Activated effector memory CD4-positive, alpha-beta T cell treated with anti-CD3 and anti-CD28 coated beads, Interleukin-2, amount 50 U/mL, for 16 hours (primary cell): Measurements from ENCODE around the gene RFX2.
A peak's percentile ranks its signal among the peaks of the same experiment; 100 is the strongest.
"Not testable (repeated sequence)": the region's sequence is repeated elsewhere in the genome, so short reads cannot be mapped to it uniquely, and the experiment has no call there.

Experiments
- DNase-seq: peaks from one replicate; pipeline ENCODE4 v3.0.0-alpha.2; 2020

The RFX2 gene

DNA sequence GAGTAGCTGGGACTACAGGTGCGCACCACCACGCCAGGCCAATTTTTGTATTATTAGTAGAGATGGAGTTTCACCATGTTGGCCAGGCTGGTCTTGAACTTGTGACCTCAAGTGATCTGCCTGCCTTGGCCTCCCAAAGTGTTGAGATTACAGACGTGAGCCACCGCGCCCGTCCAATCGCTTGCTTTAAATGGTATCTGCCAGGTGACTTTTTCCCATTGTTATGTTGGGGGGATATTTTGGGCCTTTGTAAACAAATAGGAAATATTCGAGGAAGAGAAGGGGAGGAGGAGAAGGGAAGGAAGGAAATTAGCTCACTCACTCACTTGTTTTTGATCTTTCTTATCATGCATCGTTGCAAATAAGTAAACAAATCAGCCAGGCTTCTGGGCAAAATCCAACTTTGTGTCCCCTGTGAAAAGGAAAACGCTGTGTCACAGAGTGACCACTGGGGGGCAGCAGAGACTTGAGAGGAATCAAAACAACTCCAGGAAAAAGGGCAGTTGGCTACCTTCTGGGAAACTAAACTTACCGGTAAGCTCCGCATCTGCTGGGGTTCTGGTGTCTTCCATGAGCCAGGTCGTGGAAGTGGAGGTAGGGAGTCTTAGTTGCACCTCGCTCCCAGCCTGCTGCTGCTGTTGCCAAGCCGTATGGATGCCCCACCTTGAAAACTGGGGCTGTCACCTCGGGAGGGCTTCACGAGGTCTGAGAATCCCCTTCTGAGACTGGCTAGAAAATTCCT, 123.1 kb downstream of the RFX2 start:
- peak; percentile 90 for DNase-seq

DNA sequence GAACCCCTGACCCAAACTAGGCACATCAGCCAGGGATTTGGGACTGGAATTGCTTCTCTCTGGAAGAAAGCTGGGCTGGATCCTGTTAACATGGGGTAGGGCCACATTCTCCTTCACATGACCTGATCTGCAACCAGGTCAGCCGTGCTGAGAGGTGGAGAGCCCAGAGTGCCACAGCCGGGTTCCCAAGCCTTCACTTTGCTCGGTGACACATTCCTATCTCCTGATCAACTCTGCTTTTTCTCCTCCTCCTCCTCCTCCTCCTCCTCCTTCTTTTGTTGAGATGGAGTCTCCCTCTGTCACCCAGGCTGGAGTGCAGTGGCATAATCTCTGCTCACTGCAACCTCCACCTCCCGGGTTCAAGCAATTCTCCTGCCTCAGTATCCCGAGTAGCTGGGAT, 124.5 kb downstream of the RFX2 start:
- not testable (repeated sequence) for DNase-seq

DNA sequence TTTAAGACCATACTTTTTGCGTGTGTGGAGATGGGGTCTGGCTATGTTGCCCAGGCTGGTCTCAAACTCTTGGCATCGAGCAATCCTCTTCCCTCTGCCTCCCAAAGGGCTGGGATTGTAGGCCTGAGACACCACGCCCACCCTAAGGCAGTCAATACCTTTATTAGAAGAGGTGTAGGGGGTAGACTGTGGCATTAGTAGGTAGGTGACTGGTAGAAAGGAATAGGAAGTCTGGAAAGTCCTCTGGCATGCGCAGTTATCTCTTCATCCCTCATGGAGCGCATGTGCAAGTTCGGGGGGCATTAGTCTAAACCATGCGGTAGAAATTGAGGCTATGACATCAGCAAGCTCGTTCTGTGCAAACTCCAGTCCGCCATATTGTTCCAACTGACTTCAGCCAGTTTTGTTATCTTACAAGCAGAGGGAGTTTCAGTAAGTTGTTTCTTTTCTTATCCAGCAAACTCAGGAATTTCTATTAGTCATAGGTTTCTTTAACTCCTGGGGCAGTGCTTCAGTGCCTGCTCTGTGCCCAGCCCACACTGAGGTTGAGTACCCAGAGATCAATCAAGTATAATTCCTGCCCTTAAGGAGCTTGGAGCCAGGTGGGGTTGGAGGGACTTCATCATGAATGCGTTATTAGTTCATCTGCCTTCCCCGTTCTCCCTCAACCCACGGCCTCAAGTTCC, 125.1 kb downstream of the RFX2 start:
- no peak for DNase-seq

DNA sequence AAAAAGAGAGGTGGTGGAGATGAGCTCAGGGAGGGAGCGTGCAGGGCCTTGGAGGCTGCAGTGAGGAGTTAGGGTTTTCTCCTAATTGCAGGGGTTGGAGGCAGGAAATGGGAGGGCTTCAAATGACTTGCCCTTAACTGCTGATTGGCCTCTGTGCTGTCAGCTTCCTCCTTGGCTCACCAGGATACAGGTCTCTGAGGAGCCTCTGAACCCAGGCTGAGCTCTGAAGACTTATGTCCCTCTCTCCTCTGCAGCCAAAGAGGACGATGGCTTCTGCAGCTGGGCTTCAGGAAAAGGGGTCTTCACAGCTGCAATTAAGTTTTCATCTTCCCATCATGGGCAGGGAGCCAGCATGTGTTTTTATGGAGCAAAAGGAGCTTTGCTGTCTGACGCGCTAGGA, 125.7 kb downstream of the RFX2 start:
- no peak for DNase-seq

DNA sequence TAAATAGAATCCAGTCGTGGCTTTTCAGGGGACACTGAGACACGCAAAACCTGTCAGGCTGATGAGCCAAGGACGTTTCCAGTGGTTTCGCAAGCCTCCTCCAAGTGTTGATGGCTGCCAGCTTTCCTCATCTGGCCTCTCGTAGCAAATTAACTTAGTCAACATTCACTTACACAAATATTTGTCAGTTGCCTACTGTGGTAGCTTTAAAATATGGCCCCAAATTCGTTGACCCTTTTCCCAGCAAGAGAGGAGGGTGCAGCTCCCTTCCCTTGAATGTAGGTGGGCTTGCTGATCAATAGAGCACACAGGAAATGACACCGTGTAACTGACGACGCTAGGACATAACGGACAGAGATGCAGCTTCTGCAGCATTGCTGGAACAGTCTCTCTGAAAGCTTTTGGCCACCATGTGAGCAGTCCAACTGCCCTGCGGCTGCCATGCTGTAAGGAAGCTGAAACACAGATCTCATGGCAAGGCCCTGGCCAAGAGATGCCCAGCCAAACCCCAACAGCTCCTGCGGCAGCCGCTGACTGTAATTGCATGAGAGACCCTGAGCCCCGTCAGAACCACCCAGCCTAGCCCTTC, 126.8 kb downstream of the RFX2 start:
- no peak for DNase-seq

DNA sequence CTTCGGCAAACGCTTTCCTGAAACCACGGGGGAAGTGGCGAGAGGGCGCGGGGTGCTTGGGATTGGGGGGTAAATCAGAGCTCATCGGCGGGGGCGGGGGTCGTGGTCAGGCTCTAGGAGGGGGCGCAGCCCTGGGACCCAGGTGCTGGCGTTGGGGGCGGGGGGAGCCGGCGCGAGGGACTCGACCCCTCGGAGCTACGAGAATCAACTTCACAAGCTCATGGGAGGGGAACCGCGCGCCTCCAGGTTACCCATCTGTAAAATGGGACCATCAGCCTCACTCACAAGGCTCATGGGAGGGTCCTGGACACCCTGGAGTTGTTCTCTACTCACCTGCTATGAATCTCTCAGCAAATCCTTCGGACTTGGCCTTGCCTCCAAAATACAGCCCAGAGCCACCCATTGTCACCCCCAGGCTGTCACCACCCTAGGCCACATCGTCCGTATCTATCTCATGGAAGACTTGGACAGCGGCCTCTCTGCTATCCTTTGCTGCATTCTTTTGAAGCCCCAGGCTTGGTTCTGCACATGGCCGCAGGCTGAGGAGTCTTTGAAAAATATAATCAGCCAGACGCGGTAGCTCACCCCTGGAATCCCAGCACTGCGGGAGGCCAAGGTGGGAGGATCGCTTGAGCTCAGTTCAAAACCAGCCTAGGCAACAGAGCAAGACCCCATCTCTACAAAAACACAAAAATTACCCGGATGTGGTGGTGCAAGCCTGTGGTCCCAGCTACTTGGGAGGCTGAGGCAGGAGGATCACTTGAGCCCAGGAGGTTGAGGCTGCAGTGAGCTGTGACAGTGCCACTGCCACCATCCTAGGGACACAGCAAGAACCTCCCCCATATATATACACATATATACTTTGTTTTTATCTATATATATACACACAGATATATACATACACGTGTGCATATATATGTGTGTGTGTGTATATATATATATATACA, 131.4 kb downstream of the RFX2 start:
- peak; percentile 67 for DNase-seq

DNA sequence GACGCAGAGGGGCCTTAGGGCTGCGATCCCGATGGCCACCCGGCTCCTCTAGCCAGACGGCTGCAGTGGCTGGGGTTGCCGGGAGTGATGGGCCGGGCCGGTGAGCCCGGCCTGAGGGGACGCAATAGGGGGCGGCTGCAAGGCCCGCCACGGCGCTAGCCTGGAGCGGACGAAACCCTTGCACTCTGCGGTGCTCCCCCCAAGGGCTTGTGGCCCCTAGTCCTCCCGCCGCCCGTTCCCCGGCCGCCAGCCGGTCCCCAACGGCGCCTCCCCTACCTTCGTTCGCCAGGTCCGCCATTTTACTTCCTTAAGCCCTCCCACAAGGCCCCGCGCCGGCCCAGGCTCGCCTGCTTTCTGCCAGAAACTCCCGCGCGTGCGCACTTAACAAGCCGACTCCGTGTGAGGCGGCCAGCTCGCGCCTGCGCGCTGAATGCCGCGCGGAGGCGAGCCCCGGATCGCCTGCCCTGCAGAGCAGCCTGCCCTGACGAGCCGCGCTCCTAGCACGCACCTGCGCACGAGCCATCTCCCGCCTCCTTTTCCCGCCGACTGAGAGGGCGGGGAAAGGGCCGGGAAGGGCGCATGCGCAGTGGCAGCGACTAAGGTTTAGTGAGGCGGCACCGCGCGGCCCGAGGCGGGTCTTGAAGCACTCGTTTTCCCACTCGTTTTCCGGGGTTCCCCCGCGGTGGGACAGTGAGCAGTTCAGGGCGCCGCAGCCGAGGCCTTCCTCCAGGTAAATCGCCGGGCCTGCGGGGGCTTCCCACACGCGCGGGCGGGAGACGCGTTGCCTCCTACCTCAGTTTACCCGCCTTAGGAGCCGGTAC, 132.3 kb downstream of the RFX2 start, which contains the start of gene RANBP3:
Gene RANBP3 (minus strand): TSS at position 356 of the 821 bp plus-strand sequence. CDS start 58 bp downstream, at position 298.
- peak; percentile 99 for DNase-seq

DNA sequence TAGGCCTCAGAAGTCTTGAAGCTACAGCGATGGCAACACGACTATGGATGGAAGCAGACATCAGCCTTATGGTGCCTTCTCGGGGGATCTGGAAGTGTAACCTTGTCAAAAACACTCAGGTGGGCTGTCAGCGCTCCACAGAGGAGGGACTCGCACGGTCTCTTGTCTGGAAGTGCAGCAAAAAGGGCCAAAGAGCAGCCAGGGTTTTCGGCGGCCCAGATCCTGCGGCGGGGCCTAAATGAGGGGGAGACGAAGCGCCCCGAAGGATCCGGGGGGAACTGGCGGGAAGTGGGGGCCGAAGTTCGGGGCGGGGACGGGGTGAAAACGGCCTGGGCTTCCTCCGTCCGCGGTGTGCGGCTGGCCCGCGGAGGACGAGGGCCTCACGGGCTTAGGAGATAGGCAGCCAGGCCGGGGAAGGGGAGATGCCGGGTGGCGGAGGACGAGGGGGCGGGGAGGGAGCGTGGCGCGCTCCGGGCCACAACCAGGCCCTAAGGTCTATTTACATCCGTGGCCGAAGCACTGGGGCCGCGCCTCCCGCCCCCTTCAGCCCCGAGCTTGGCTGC, 133.0 kb downstream of the RFX2 start:
- DNase-seq = no peak

DNA sequence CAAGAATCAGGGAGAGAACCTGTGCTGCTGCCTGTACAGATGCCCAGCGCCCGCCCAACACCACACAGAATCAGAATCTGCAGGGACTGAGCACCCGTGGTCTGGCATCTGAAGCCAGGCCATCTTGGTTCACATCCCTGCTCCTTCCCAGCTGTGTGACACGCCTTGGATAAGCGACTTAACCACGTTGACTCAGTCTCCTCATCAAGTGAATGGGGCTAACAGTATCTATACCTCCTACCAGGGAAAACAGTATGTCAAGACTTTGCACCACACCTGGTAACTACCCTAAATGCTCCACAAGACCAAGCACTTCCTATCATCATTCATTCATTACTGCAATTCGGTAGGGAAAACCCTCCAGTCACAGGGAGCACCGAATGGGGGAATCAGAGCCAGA, 133.5 kb downstream of the RFX2 start:
- no peak for DNase-seq

DNA sequence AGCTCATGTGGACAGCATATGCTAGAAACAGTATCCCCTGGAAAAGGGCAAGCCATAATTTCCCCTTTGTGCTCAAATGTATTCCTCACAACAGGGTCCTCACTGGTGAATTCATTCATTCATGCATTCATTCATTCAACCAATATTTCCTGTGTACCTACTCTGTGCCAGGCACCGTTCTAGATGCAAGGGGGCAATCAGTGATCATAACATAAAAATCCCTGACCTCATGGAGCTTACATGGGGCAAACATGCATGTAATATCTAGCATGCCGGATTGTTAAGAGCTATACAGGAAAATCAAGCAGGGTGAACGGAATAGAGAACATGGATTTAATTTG, 134.9 kb downstream of the RFX2 start:
- DNase-seq = no peak

DNA sequence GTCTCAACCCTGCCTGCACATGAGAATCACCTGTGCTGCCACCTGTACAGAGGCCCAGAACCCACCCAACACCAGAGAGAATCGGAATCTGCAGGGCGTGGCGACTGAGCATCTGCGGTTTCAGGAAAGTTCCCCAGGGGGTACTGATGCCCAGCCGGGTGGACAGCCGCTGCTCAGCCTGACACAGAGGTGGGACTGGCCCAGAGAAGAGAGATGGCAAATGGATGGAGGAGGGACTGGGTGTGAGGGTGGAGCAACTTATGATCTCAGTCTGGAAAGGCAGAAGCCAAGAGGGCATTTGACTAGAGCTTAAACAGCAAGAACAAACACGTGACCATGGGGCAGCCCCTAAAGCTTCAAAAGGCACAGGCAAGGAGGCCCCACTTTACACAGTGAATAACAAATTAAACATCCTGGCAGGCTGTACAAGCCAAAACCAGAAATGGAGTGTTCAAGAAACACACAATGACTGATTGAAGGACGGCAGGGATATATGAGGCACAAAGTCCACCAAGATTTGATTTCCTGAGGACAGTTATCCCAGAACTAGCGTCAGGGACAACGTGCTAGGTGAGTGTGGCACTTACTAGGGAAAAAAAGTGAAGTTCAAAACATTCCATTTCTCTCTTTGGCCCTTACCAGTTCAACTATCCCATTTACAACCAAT, 135.4 kb downstream of the RFX2 start:
- peak; percentile 78 for DNase-seq

DNA sequence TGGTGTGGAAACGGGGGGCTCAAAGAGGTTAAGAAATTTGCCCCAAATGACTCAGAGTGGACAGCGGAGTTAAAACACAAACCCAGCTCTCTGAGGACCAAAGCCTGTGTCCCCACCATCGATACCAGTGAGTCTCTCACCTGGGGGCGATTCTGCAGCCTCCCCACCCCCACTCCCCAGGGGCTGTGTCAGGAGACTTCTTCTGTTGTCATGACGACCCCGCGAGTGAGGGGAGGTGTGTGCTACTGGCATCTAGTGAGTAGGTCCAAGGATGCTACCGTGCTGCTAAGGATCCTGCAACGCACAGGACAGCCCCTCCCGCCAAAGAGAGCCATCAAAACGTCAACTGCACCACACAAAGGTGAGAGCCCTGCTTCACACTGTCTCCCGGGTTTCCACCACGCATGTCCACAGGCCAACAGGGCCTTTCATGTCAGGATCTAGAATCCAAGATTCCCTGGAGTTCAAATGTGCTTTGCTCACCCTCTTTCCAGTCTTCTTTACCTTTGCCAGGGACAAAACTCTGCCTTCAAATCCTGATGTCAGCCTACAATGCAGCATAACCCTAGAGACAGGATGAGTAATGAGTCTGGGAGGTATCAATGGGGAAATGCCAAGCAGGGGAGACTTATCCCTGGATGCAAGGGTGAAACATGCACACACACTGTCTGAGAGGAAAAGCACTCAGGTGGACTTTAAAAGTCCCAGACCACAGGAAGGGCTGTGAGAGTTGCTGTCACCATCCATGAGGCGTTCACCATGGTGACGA, 136.2 kb downstream of the RFX2 start:
- no peak for DNase-seq

DNA sequence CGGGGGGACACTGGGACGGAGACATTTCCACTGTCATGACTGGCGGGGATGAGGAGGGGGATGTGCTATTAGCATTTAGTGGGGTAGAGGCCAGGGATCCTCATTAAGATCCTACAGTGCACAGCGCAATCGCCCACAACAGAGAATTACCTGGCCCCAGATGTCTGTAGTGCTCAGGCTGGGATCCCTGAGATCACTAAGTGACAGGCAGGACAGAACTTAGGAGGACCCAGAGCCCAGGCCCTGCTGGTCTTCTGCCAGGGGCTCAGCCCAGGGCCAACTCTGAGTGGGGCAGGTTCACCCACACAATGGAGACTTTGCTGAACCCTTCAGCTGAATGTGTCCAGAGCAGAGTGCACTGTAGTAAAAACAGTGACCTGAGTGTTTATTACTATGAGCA, 136.9 kb downstream of the RFX2 start:
- DNase-seq = no peak

DNA sequence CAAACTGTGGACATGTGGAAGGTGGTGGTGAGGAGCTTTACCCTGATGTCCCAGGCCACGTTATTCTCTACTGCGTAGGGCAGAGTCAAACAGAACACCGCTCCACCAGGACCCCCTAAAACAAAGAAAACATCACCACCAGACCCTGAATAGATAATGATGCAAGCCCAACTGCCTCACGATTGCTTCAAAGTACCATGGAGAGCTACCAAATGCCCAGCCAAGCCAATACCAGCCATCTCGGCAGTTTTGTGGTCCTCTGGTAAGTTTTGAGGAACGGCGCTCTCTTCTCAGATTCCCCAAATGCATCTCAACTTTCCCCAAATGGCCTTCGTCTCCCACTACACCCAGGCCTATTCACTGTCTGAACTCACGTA, 138.0 kb downstream of the RFX2 start:
- no peak for DNase-seq

DNA sequence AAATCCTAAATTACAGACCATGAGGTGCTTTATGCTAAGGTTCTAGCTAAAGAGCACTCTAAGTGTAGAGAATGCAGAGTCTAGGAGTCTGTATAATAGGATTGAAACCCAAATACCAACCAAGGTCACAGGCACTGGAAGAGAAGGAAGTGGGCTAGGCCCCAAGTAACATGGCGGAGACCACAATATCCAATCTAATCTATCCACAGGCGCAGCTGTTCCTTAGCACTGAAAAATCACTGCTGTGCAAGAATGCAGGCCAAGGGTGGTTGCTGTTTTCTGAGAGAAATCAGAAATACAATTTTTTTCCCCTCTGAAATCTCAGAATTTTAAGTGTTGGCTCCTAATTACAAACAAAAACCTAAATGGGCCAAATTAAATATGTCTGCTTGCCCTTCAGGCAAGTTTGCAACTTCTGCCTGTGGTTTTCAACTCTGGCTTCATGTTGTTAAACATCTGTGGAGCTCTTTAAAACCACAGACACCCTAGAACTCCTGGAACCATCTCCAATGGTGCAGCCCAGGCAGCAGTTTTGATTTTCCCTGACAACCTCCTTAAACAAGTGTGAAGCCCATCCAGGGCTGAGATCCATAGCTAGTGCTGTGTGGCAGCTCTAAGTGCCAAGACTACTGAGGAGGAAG, 138.5 kb downstream of the RFX2 start:
- no peak for DNase-seq

DNA sequence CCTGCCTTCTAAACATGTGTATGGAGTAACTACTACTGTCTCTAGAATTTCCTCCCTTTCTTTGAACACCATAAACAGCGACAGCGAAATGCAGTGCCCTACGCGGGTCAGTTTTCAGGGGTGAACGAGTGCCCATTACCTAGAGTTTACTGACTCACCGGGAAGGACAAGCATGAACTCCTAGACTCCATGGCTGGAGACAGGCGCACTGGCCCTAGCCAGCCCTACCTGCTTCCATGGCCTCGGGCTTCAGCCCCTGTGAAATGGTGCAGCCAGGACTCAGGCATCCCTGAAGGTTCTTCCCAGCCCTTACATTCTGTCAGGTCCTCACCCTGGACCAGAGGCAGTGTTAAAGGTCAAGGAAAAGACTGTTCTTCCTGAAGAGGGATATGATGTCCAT, 140.8 kb downstream of the RFX2 start:
- no peak for DNase-seq

DNA sequence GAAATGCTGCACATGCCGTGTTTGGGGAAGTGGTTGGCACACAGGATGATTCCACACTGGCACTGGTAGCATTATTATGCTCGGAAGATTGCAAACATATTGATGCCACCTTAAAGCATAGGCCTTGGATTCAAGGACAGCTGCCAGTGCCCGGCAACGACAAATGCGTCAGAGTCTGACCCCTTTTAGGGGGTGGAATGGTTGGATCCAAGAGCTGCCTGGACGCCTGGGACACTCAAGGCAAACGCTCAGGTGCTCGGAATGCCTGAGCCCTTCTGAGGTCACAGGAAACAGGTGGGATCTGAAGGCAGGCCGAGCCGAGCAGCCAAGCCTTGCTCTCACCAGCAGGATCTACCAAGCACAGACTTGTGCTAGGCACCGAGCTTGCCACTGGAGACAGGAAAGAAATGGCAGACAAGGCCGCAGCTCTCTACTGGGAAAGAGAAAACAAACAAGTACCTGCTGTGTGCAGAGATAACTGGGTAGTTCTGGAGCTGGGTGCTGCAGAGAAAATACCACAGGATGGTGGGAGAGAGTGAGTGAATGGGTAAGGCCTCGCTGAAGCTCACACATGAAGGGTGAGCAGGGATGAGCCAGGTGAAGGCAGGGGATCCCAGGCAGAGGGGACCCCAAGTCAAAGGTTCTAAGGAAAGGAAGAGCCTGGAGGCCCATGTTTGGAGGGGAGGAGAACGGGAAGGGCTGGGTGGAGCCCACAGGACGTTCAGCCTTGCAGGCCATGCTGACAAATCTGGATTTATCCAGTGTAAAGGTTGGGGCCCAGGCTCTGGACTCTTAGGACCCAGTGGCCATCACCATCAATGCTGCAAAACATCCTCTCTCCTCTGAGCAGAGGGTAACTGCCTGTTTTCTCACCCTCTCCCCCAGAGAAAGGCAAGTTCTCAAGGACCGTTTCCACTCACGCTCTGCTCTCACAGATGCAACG, 141.6 kb downstream of the RFX2 start:
- no peak for DNase-seq

DNA sequence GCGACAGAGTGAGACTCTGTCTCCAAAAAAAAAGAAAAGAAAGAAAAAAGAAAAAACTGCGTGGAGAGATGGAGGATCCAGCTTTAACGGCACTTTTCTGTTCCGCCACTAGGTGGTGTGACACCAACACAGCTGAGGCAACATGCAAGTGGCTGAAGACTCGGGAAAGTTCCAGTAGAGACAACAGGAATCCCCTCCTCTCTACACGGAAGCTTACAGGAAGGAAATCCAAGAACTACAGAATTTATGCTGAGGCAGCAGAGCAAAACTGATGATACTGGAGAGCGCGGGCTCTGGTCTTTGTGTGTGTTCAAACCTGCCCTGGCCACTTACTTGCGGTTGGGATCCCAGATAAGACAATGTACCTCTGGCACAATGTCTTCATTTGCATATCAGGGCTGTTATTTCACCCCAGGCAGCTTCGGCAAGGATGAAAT, 142.3 kb downstream of the RFX2 start:
- DNase-seq = peak; percentile 86

DNA sequence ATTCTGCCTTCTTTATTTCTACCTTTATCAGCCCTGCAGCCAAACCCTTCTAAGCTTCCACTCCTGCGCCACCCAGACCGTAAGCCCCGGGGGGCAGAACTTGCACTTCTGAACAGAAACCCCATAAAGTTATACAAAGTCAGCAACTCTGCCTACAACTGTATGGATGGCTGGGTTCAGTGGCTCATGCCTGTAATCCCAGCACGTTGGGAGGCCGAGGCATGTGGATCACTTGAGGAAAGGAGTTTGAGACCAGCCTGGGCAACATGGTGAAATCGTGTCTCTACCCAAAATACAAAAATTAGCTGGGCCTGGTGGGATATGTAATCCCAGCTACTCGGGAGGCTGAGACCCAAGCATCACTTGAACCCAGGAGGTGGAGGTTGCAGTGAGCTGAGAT, 142.7 kb downstream of the RFX2 start:
- no peak for DNase-seq
